ENCODE results near the gene TEKT5. TPM values are rescaled to one million over a fixed set of nuclear protein-coding genes. Genes with fewer than 3 reads are reported as not detected.

The TEKT5 gene
- total and polyA plus RNA-seq, 9 of the 15 experiments (the other 6 are each of a cell fraction or from before 2014, with no cell fraction given), result 0.10 to 0.19 TPM; not detected in 7

- TF ChIP-seq PTBP1 (IDR thresholded peaks at IDR 0.05; ENCODE audit: low read depth, low read length), result no peak
- no peak for TF ChIP-seq TFAM (CRISPR knock-in tag; conservative IDR thresholded peaks at IDR 0.05)
- no peak for TF ChIP-seq KDM5B (IDR thresholded peaks at IDR 0.05; ENCODE audit: insufficient replicate concordance, low read depth, low read length)
Observed at GRCh38 chr16:10692470-10692869, 2.3 kb downstream of the TEKT5 start (continued).

GRCh38 chr16:10688726-10689125 lies 6.0 kb downstream of the TEKT5 start:
- BruUV-seq (replicated peaks), result no TSS peak
- no peaks in the 10 kb centered on the region for H3K79me2 ChIP-seq (ENCODE audit: control insufficient read depth, insufficient read depth, low read length)
- no peak overlapping the region for H3K9ac ChIP-seq (ENCODE audit: insufficient read depth in 1 of 2, low read depth in 2 of 2, low read length in 2 of 2)
- H3K4me2 ChIP-seq (ENCODE audit: insufficient read depth, low read length), result no peak overlapping the region
- H3K9me3 ChIP-seq (replicated peaks; ENCODE audit: control insufficient read depth, insufficient read depth, low read depth, low read length), result no peaks in the 10 kb centered on the region
- FAIRE-seq, result no peak
- H3K36me3 ChIP-seq (ENCODE audit: control insufficient read depth, insufficient read depth, low read length), result no peaks in the 10 kb centered on the region
- DNase-seq (ENCODE audit: extremely low read depth in 1 of 4, low spot score in 3 of 4), result no peak
- H3K4me1 ChIP-seq (replicated peaks in 1 of 2; ENCODE audit: control insufficient read depth in 2 of 2, insufficient read depth in 2 of 2, low read length in 2 of 2), result no peaks in the 10 kb centered on the region; a peak in 1 of 5 replicates
- WGBS (ENCODE audit: insufficient coverage, low coverage, missing lambda C conversion rate), result 2% methylated on average over 5 of the region's 5 CpGs
- no peak for TF ChIP-seq KAT2B (IDR thresholded peaks at IDR 0.05; ENCODE audit: low read depth, low read length)
- TF ChIP-seq, protein P1, sequence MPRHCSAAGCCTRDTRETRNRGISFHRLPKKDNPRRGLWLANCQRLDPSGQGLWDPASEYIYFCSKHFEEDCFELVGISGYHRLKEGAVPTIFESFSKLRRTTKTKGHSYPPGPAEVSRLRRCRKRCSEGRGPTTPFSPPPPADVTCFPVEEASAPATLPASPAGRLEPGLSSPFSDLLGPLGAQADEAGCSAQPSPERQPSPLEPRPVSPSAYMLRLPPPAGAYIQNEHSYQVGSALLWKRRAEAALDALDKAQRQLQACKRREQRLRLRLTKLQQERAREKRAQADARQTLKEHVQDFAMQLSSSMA (CRISPR knock-in tag; IDR thresholded peaks at IDR 0.05), result no peak
- no peak for TF ChIP-seq XRCC5 (IDR thresholded peaks at IDR 0.05; ENCODE audit: low read depth, low read length)
- no peak for TF ChIP-seq SMAD1 (IDR thresholded peaks at IDR 0.05; ENCODE audit: low read depth, low read length, partially characterized antibody)
- no peak for TF ChIP-seq ATF1 (CRISPR knock-in tag; IDR thresholded peaks at IDR 0.05)
- TF ChIP-seq ATF1 (tag; IDR thresholded peaks at IDR 0.05), result no peak
- no peak for TF ChIP-seq DIDO1 (tag; IDR thresholded peaks at IDR 0.05; ENCODE audit: low read depth)
- no peak for TF ChIP-seq ZNF445 (CRISPR knock-in tag; IDR thresholded peaks at IDR 0.05; ENCODE audit: low read depth)
- TF ChIP-seq CBFA2T2 (conservative IDR thresholded peaks at IDR 0.05), result no peak
- no peak for TF ChIP-seq BRF1 (IDR thresholded peaks at IDR 0.05; ENCODE audit: borderline replicate concordance, extremely low read depth, insufficient read length)
- no peak for TF ChIP-seq TSC22D4 (tag; IDR thresholded peaks at IDR 0.05)
- TF ChIP-seq ZBTB17 (CRISPR knock-in tag; IDR thresholded peaks at IDR 0.05), result no peak
- no peak for TF ChIP-seq ZNF77 (CRISPR knock-in tag; IDR thresholded peaks at IDR 0.05)
- no peak for TF ChIP-seq JUNB (CRISPR knock-in tag; conservative IDR thresholded peaks at IDR 0.05)
- TF ChIP-seq HMGN3 (IDR thresholded peaks at IDR 0.05; ENCODE audit: borderline replicate concordance, extremely low read depth, insufficient read length, low read depth, low read length), result no peak
- TF ChIP-seq ZNF507 (tag; conservative IDR thresholded peaks at IDR 0.05), result no peak
- TF ChIP-seq, protein P2, sequence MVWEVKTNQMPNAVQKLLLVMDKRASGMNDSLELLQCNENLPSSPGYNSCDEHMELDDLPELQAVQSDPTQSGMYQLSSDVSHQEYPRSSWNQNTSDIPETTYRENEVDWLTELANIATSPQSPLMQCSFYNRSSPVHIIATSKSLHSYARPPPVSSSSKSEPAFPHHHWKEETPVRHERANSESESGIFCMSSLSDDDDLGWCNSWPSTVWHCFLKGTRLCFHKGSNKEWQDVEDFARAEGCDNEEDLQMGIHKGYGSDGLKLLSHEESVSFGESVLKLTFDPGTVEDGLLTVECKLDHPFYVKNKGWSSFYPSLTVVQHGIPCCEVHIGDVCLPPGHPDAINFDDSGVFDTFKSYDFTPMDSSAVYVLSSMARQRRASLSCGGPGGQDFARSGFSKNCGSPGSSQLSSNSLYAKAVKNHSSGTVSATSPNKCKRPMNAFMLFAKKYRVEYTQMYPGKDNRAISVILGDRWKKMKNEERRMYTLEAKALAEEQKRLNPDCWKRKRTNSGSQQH (CRISPR knock-in tag; IDR thresholded peaks at IDR 0.05), result no peak
- H3K27ac ChIP-seq (ENCODE audit: extremely low read depth, low read depth, low read length), result no peak overlapping the region
- ChIA-PET POLR2A (no interaction called here), CTCF (ENCODE audit: low intra/inter-chr PET ratio) (no interaction called here)
- in situ Hi-C loops (cut with MboI), result no loop called here
- H3K4me3 ChIP-seq, result no peak overlapping the region
- H2AFZ ChIP-seq (ENCODE audit: low read depth, low read length), result no peak overlapping the region
- H3K9me1 ChIP-seq (ENCODE audit: control insufficient read depth, insufficient read depth, low read length), result no peaks in the 10 kb centered on the region
- intact Hi-C loops (cut with micrococcal nuclease), result no loop called here
- H4K20me1 ChIP-seq (replicated peaks; ENCODE audit: control insufficient read depth, insufficient read depth, low read length), result no peaks in the 10 kb centered on the region; the same call in 1 of the 2 replicates
- H3K27me3 ChIP-seq (ENCODE audit: control insufficient read depth in 2 of 2, insufficient read depth in 2 of 2, low read length in 2 of 2), result peaks cover 39 to 66% of the 10 kb centered on the region in 2 experiments
- no peak for ATAC-seq
